GM12878 (cell line): ENCODE data around the gene HIP1. TPM values are rescaled to one million over a fixed set of nuclear protein-coding genes. Genes with fewer than 3 reads are reported as not detected.
"Not testable (repeated sequence)": the region's sequence is repeated elsewhere in the genome, so short reads cannot be mapped to it uniquely, and the experiment has no call there.

ENCODE experiments used
- ATAC-seq: fragments of 200-7000 bp; cut with Tn5 transposase; 3 replicates; pipeline ENCODE4 v1.9.1; 2020; ENCODE audit warnings: mild to moderate bottlenecking, moderate library complexity
- BruUV-seq: library from RNA; stranded (reverse); fragments of 400-500 nt; replicated peaks from 2 replicates; lab custom pipeline; 2021; lab: Mats Ljungman, UMichigan
- CTCF ChIA-PET: fragments of 300-600 bp; sonication (Branson Sonifier 250); formaldehyde crosslinking; extraction: SDS; loops from one replicate; lab custom pipeline; 2021; ENCODE audit warnings: inconsistent platforms; lab: Yijun Ruan, JAX
- POLR2A ChIA-PET: fragments of 350-600 bp; formaldehyde crosslinking; extraction: SDS; loops from one replicate; lab custom pipeline; 2021; ENCODE audit warnings: inconsistent platforms; lab: Charles Lee
- RAD21 ChIA-PET: fragments of 300-600 bp; sonication (Branson Sonifier 250); formaldehyde crosslinking; loops from one replicate; lab custom pipeline; 2023; ENCODE audit warnings: antibody characterized with exemption; ENCODE audit not compliant: unreplicated experiment; lab: Charles Lee
- SMC1A ChIA-PET: fragments of 300-600 bp; sonication (Branson Sonifier 250); formaldehyde crosslinking; loops from one replicate; lab custom pipeline; 2023; ENCODE audit not compliant: unreplicated experiment, uncharacterized antibody; lab: Charles Lee
- DNase-seq: peaks from one replicate; pipeline ENCODE4 v3.0.0-alpha.2; 2011; ENCODE audit warnings: low read depth, low spot score
- FAIRE-seq: peaks from 3 replicates; lab custom pipeline; 2011; peaks lifted over from hg19 to GRCh38; lab: Jason Lieb, UNC
- H2AFZ ChIP-seq: 2 replicates; pipeline ENCODE4 v1.6.0; 2011; ENCODE audit warnings: low read depth, low read length, control low read depth; ENCODE audit not compliant: control insufficient read depth
- H3K27ac ChIP-seq: 2 replicates; pipeline ENCODE4 v1.5.1; 2011; ENCODE audit warnings: control low read depth; ENCODE audit not compliant: control insufficient read depth, insufficient read depth
- H3K27me3 ChIP-seq, 2 experiments: replicated peaks in 1 of 2; 2 replicates each; pipeline versions ENCODE4 v1.6.0 to v1.6.1; 2011; ENCODE audit warnings: low read length in 1 of 2; ENCODE audit not compliant: control insufficient read depth in 2 of 2, insufficient read depth in 2 of 2
- H3K36me3 ChIP-seq, 2 experiments: 2 replicates each; pipeline ENCODE4 v1.5.1; 2011; ENCODE audit warnings: low read length in 1 of 2; ENCODE audit not compliant: control insufficient read depth in 2 of 2, insufficient read depth in 2 of 2
- H3K4me1 ChIP-seq: 2 replicates; pipeline ENCODE4 v1.6.1; 2011; ENCODE audit warnings: mild to moderate bottlenecking, low read length, moderate library complexity, mixed read lengths; ENCODE audit not compliant: control insufficient read depth, insufficient read depth
- H3K4me2 ChIP-seq: 2 replicates; pipeline ENCODE4 v1.6.0; 2011; ENCODE audit warnings: control low read depth; ENCODE audit not compliant: control insufficient read depth, insufficient read depth
- H3K4me3 ChIP-seq: fragments of 200-600 bp; sonication (generic); 2 replicates; pipeline ENCODE4 v1.5.1; 2016
- H3K79me2 ChIP-seq: 2 replicates; pipeline ENCODE4 v1.6.0; 2011; ENCODE audit warnings: low read length; ENCODE audit not compliant: control insufficient read depth, insufficient read depth
- H3K9ac ChIP-seq: 2 replicates; pipeline ENCODE4 v1.8.0; 2011; ENCODE audit warnings: low read length, control low read depth, mixed read lengths; ENCODE audit not compliant: control insufficient read depth, insufficient read depth
- H3K9me3 ChIP-seq: replicated peaks from 3 replicates; pipeline ENCODE4 v1.5.1; 2011; ENCODE audit warnings: mild to moderate bottlenecking, low read length; ENCODE audit not compliant: control insufficient read depth, insufficient read depth
- H4K20me1 ChIP-seq: 2 replicates; pipeline ENCODE4 v1.6.0; 2011; ENCODE audit not compliant: control insufficient read depth, insufficient read depth
- WGBS: methylation state at CpG from one replicate; pipeline ENCODE4 v1.1.6; 2016; ENCODE audit warnings: low lambda C conversion rate; ENCODE audit not compliant: insufficient replicate concordance, insufficient coverage; ENCODE audit errors: missing lambda C conversion rate; 5-methylcytosine and 5-hydroxymethylcytosine counted together
- in situ Hi-C: fragments of 300-500 bp; cut with MboI; formaldehyde crosslinking; loops from 9 replicates; pipeline ENCODE4 v1.14.3; 2018; ENCODE audit warnings: mixed read lengths
- intact Hi-C: fragments of 100-400 bp; cut with micrococcal nuclease; formaldehyde crosslinking; loops from one replicate; pipeline ENCODE4 v1.14.2; 2022; ENCODE audit not compliant: unreplicated experiment
- polyA plus RNA-seq, 11 experiments: library from polyadenylated mRNA; depleted of rRNA in 4 of 11; unstranded in 6 of 11; stranded (reverse) in 5 of 11; fragments of >200 nt; fragmentation: Nextera tagmentation in 4 of 11; fragmentation: Illumina TruSeq in 1 of 11; extraction: Ambion mirVana in 4 of 11; extraction: Trizol in 1 of 11; gene quantifications; 1 replicate in 1 of 11; 2 replicates in 10 of 11; pipeline versions ENCODE4 v1.2.1 to v1.2.3, GENCODE V29; 2011 to 2016; ENCODE audit warnings: inconsistent platforms in 2 of 11, missing spikeins in 2 of 11, low read depth in 1 of 11
- total RNA-seq, 4 experiments: library from RNA; depleted of rRNA in 3 of 4; stranded (reverse); fragments of >200 nt in 3 of 4; fragmentation: Illumina TruSeq in 1 of 4; extraction: Trizol in 1 of 4; gene quantifications; 2 replicates each; pipeline versions ENCODE4 v1.2.1 to v1.2.3, GENCODE V29; 2013 to 2021

The HIP1 gene
- total and polyA plus RNA-seq, 10 of the 15 experiments (the other 5 are each of a cell fraction or from before 2014, with no cell fraction given): 1.2 to 9.7 (median 3.2) TPM

- SMC1A ChIA-PET, ATAC-seq: not testable (repeated sequence)
These were observed 44.3 kb upstream of the HIP1 start for GRCh38 chr7:75783058-75783457.

GRCh38 chr7:75780647-75781273, 42.0 kb upstream of the HIP1 start:
- intact Hi-C loops, in situ Hi-C loops, H3K36me3 ChIP-seq, DNase-seq, H3K4me3 ChIP-seq, POLR2A ChIA-PET, H3K9ac ChIP-seq, H3K27ac ChIP-seq, SMC1A ChIA-PET, H3K79me2 ChIP-seq, BruUV-seq, H3K9me3 ChIP-seq, H3K4me1 ChIP-seq, H4K20me1 ChIP-seq, H3K27me3 ChIP-seq, FAIRE-seq, H2AFZ ChIP-seq, CTCF ChIA-PET, RAD21 ChIA-PET, H3K4me2 ChIP-seq, ATAC-seq: not testable (repeated sequence)
- 61% methylated on average over 14 of the region's 14 CpGs for WGBS

More at GRCh38 chr7:75783058-75783457, 44.3 kb upstream of the HIP1 start:
- in situ Hi-C loops, H3K4me3 ChIP-seq, BruUV-seq, H3K36me3 ChIP-seq, H4K20me1 ChIP-seq, DNase-seq, H3K4me2 ChIP-seq, FAIRE-seq, H3K4me1 ChIP-seq, H3K79me2 ChIP-seq, H3K27ac ChIP-seq, H3K9ac ChIP-seq, H3K27me3 ChIP-seq, H2AFZ ChIP-seq, intact Hi-C loops, H3K9me3 ChIP-seq: not testable (repeated sequence)
- ChIA-PET CTCF (interaction anchor here (0.6 kb wide), 1 partner anchor 47 kb away, joined by 3 read pairs; no protein-coding TSS in a partner anchor), POLR2A (interaction anchor here (0.6 to 0.7 kb wide), 2 partner anchors 33 to 100 kb away, joined by 3 read pairs; no protein-coding TSS in a partner anchor), RAD21 (interaction anchor here (0.6 kb wide), 1 partner anchor 14 kb away, joined by 3 read pairs; no protein-coding TSS in a partner anchor)
- 85% methylated on average over 5 of the region's 5 CpGs for WGBS

GRCh38 chr7:75779516-75779915, 40.8 kb upstream of the HIP1 start:
- SMC1A ChIA-PET, FAIRE-seq, POLR2A ChIA-PET, H4K20me1 ChIP-seq, DNase-seq, H3K4me3 ChIP-seq, H2AFZ ChIP-seq, CTCF ChIA-PET, H3K79me2 ChIP-seq, H3K27me3 ChIP-seq, BruUV-seq, H3K27ac ChIP-seq, H3K4me1 ChIP-seq, H3K9me3 ChIP-seq, H3K4me2 ChIP-seq, H3K9ac ChIP-seq, ATAC-seq, in situ Hi-C loops, H3K36me3 ChIP-seq, RAD21 ChIA-PET: not testable (repeated sequence)
- intact Hi-C loops: loop anchor here (10.0 kb wide), 1 partner anchor 235 kb away; no protein-coding TSS in a partner anchor
- WGBS: 89% methylated on average over 11 of the region's 11 CpGs

GRCh38 chr7:75779035-75779434, 40.3 kb upstream of the HIP1 start:
- H3K36me3 ChIP-seq, in situ Hi-C loops, FAIRE-seq, DNase-seq, H3K4me1 ChIP-seq, H3K4me3 ChIP-seq, H3K27ac ChIP-seq, H3K9ac ChIP-seq, POLR2A ChIA-PET, CTCF ChIA-PET, H3K4me2 ChIP-seq, H3K79me2 ChIP-seq, H2AFZ ChIP-seq, BruUV-seq, SMC1A ChIA-PET, H4K20me1 ChIP-seq, H3K9me3 ChIP-seq, ATAC-seq, H3K27me3 ChIP-seq: not testable (repeated sequence)
- RAD21 ChIA-PET: interaction anchor here (0.7 kb wide), 1 partner anchor 171 kb away, joined by 3 read pairs; no protein-coding TSS in a partner anchor
- intact Hi-C loops: loop anchor here (10.0 kb wide), 1 partner anchor 236 kb away; no protein-coding TSS in a partner anchor
- 69% methylated on average over 11 of the region's 11 CpGs for WGBS
